GM23338 (cell line): ENCODE data around the gene PRPF38A. TPM values are rescaled to one million over a fixed set of nuclear protein-coding genes. Genes with fewer than 3 reads are reported as not detected.
A peak's percentile ranks its signal among the peaks of the same experiment; 100 is the strongest.

Experiments used
- ATAC-seq: fragments of 200-7000 bp; cut with Tn5 transposase; 3 replicates; pipeline ENCODE4 v1.9.1; 2020
- DNase-seq: peaks from one replicate; pipeline ENCODE4 v3.0.0-alpha.2; 2015; ENCODE audit warnings: low spot score
- H2AFZ ChIP-seq: fragments of 200-600 bp; sonication (generic); 2 replicates; pipeline ENCODE4 v1.8.0; 2016; ENCODE audit warnings: antibody characterized with exemption, mild to moderate bottlenecking, moderate library complexity
- H3F3A ChIP-seq: fragments of 200-600 bp; sonication (generic); replicated peaks from 2 replicates; pipeline ENCODE4 v1.8.0; 2017; ENCODE audit warnings: antibody characterized with exemption, mixed run types, low read depth
- H3K27ac ChIP-seq: fragments of 200-600 bp; sonication (generic); 2 replicates; pipeline ENCODE4 v1.6.1; 2016; ENCODE audit warnings: low read depth
- H3K27me3 ChIP-seq: fragments of 200-600 bp; sonication (generic); 2 replicates; pipeline ENCODE4 v1.8.0; 2016; ENCODE audit warnings: mild to moderate bottlenecking, mixed run types, moderate library complexity; ENCODE audit not compliant: insufficient read depth
- H3K36me3 ChIP-seq: fragments of 200-600 bp; sonication (generic); 2 replicates; pipeline ENCODE4 v1.8.0; 2016; ENCODE audit warnings: mild to moderate bottlenecking; ENCODE audit not compliant: insufficient read depth
- H3K4me1 ChIP-seq: fragments of 200-600 bp; sonication (generic); 2 replicates; pipeline ENCODE4 v1.8.0; 2016; ENCODE audit warnings: mild to moderate bottlenecking, moderate library complexity; ENCODE audit not compliant: insufficient read depth
- H3K4me2 ChIP-seq: fragments of 200-600 bp; sonication (generic); 2 replicates; pipeline ENCODE4 v1.7.1; 2017; ENCODE audit warnings: mixed run types
- H3K4me3 ChIP-seq: fragments of 200-600 bp; sonication (generic); 2 replicates; pipeline ENCODE4 v1.6.1; 2016; ENCODE audit warnings: mixed run types
- H3K79me2 ChIP-seq: fragments of 200-600 bp; sonication (generic); replicated peaks from 2 replicates; pipeline ENCODE4 v1.8.0; 2017; ENCODE audit warnings: mild to moderate bottlenecking; ENCODE audit not compliant: insufficient read depth
- H3K9me2 ChIP-seq: fragments of 200-600 bp; sonication (generic); 2 replicates; pipeline ENCODE4 v1.8.0; 2017; ENCODE audit not compliant: insufficient read depth
- H4K20me1 ChIP-seq: fragments of 200-600 bp; sonication (generic); replicated peaks from 2 replicates; pipeline ENCODE4 v1.8.0; 2017; ENCODE audit warnings: mild to moderate bottlenecking; ENCODE audit not compliant: insufficient read depth
- H3K27ac Mint-ChIP-seq: 2 replicates; pipeline ENCODE4 v1.8.0; 2020; ENCODE audit warnings: inconsistent platforms, mild to moderate bottlenecking, moderate library complexity, mixed read lengths
- H3K27me3 Mint-ChIP-seq: 3 replicates; pipeline ENCODE4 v1.8.0; 2022; ENCODE audit warnings: low read depth, mild to moderate bottlenecking, moderate library complexity, mixed read lengths, inconsistent platforms; ENCODE audit not compliant: insufficient read depth, poor library complexity
- H3K36me3 Mint-ChIP-seq: 3 replicates; pipeline ENCODE4 v1.8.0; 2021; ENCODE audit warnings: low read depth, mild to moderate bottlenecking, inconsistent platforms, moderate library complexity, mixed read lengths
- H3K4me1 Mint-ChIP-seq: 3 replicates; pipeline ENCODE4 v1.8.0; 2020; ENCODE audit warnings: mild to moderate bottlenecking, inconsistent platforms, mixed read lengths
- H3K4me3 Mint-ChIP-seq: 3 replicates; pipeline ENCODE4 v1.8.0; 2021; ENCODE audit warnings: moderate library complexity, mild to moderate bottlenecking, inconsistent platforms, mixed read lengths
- H3K9me3 Mint-ChIP-seq: 3 replicates; pipeline ENCODE4 v1.8.0; 2020; ENCODE audit warnings: moderate library complexity, mild to moderate bottlenecking, inconsistent platforms, mixed read lengths
- CREB1 ChIP-seq: fragments of 250-450 bp; sonication (Bioruptor Pico); IDR thresholded peaks from 2 replicates; pipeline ENCODE4 v1.5.0; 2020; ENCODE audit warnings: low read depth, mild to moderate bottlenecking, moderate library complexity
- CTCF ChIP-seq, 2 experiments: fragments of 200-600 bp in 1 of 2; sonication (generic) in 1 of 2; conservative IDR thresholded peaks; 2 replicates each; pipeline versions ENCODE4 v1.5.1 to v1.6.1; 2016 to 2017; ENCODE audit warnings: antibody characterized with exemption in 2 of 2, low read depth in 2 of 2, mild to moderate bottlenecking in 2 of 2, moderate library complexity in 1 of 2
- EZH2 ChIP-seq: fragments of 200-600 bp; sonication (generic); IDR thresholded peaks from one replicate; pipeline ENCODE4 v1.8.0; 2017; ENCODE audit warnings: antibody characterized with exemption, mild to moderate bottlenecking, low read depth; ENCODE audit not compliant: unreplicated experiment
- JUNB ChIP-seq: IDR thresholded peaks from one replicate; pipeline ENCODE4 v1.6.1; 2016; ENCODE audit warnings: antibody characterized with exemption; ENCODE audit not compliant: unreplicated experiment
- NANOG ChIP-seq: IDR thresholded peaks from 2 replicates; pipeline ENCODE4 v1.6.1; 2016; ENCODE audit warnings: antibody characterized with exemption, borderline replicate concordance
- REST ChIP-seq: IDR thresholded peaks from one replicate; pipeline ENCODE4 v1.6.1; 2018; ENCODE audit warnings: antibody characterized with exemption; ENCODE audit not compliant: unreplicated experiment
- ZNF114 ChIP-seq: fragments of 250-450 bp; sonication (Bioruptor Pico); IDR thresholded peaks from 2 replicates; pipeline ENCODE4 v1.5.0; 2020; ENCODE audit warnings: mild to moderate bottlenecking, moderate library complexity
- ZNF331 ChIP-seq: fragments of 250-450 bp; sonication (Bioruptor Pico); IDR thresholded peaks from 2 replicates; pipeline ENCODE4 v1.5.0; 2020; ENCODE audit warnings: low read depth, mild to moderate bottlenecking, moderate library complexity
- ZNF462 ChIP-seq: fragments of 250-450 bp; sonication (Bioruptor Pico); IDR thresholded peaks from 2 replicates; pipeline ENCODE4 v1.5.0; 2020; ENCODE audit warnings: mild to moderate bottlenecking, moderate library complexity
- polyA plus RNA-seq: library from polyadenylated mRNA; unstranded; fragments of >200 nt; fragmentation: Nextera tagmentation; extraction: Ambion mirVana; gene quantifications from 2 replicates; pipeline ENCODE4 v1.2.1, GENCODE V29; 2016
- total RNA-seq: library from RNA; depleted of rRNA; stranded (reverse); fragments of >200 nt; shearing (Covaris generic); gene quantifications from 2 replicates; pipeline ENCODE4 v1.2.3, GENCODE V29; 2014

PRPF38A gene
- total and polyA plus RNA-seq, 2 experiments from 2014 or later: 24.8 to 40.3 TPM

GRCh38 chr1:52366517-52366827 lies 37.9 kb upstream of the PRPF38A start (continued):
- TF ChIP-seq REST (no peak), JUNB (no peak), EZH2 (no peak), CREB1 (CRISPR knock-in tag) (no peak), ZNF462 (CRISPR knock-in tag) (no peak), NANOG (no peak)

GRCh38 chr1:52367272-52367671 lies 37.1 kb upstream of the PRPF38A start:
- H3K4me3 Mint-ChIP-seq: peak overlapping the region; percentile 96
- Histone ChIP-seq H3K27me3 (no peaks in the 10 kb centered on the region), H3K36me3 (peaks cover 15% of the 10 kb centered on the region; the same call in 1 of the 2 replicates), H4K20me1 (no peaks in the 10 kb centered on the region), H3K4me2 (peak overlapping the region; percentile 81; the same call in 1 of the 2 replicates), H3K4me1 (peaks cover 21% of the 10 kb centered on the region), H2AFZ (peak overlapping the region; percentile 97; the same call in 1 of the 2 replicates), H3K79me2 (peaks cover 11% of the 10 kb centered on the region; the same call in 1 of the 2 replicates), H3F3A (peaks cover 4% of the 10 kb centered on the region; the same call in 1 of the 2 replicates), H3K4me3 (peak overlapping the region; percentile 95), H3K27ac (no peak overlapping the region), H3K9me2 (no peaks in the 10 kb centered on the region)
- peaks cover 22% of the 10 kb centered on the region; the same call in 2 of the 3 replicates for H3K4me1 Mint-ChIP-seq
- ATAC-seq (no peak), DNase-seq (no peak)
- H3K9me3 Mint-ChIP-seq: no peaks in the 10 kb centered on the region
- H3K27ac Mint-ChIP-seq: no peak overlapping the region
- peaks cover 18% of the 10 kb centered on the region for H3K27me3 Mint-ChIP-seq
- H3K36me3 Mint-ChIP-seq: peaks cover 22% of the 10 kb centered on the region
- TF ChIP-seq CREB1 (CRISPR knock-in tag) (no peak), ZNF114 (CRISPR knock-in tag) (no peak), CTCF (conservative IDR thresholded peaks at IDR 0.05; ENCODE audit: low read depth in 2 of 2) (no peak), ZNF331 (no peak)
